Hepatic stellate cell (primary cell): ENCODE measurements around the gene FAM32A.
"Not testable (repeated sequence)": the region's sequence is repeated elsewhere in the genome, so short reads cannot be mapped to it uniquely, and the experiment has no call there.

ENCODE experiments used
- DNase-seq: peaks from one replicate; pipeline ENCODE4 v3.0.0; 2011; ENCODE audit warnings: low spot score

FAM32A gene

DNA sequence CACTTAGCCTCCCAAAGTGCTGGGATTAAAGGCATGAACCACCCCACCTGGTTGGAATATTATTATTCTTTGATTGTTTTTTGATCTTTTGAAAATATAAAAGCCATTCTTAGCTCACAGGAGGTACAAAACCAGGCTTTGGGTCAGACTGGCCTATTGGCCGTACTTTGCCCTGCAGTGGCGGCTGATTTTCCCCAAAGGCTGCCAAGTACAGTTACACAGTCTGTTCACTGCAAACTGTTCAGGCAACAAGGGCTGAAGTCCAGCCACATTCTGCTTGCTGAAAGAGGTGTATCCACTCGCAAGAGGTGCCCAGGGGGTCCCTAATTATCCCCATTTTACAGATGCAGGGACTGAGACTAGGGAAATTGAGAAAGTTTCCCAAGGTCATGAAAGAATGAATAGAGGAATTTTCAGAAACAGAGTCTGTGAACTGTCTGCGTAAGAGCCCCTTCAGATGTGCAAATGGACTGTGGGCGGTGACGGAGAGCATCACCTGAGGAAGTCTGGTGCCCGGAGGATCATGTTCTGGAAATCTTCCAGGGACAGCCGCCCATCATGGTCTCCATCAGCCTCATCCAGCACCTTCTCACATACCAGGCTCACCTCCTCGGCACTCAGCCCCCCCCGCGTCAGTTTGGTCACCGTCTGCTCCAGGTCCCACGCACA, 20.9 kb upstream of the FAM32A start:
- no peak for DNase-seq

DNA sequence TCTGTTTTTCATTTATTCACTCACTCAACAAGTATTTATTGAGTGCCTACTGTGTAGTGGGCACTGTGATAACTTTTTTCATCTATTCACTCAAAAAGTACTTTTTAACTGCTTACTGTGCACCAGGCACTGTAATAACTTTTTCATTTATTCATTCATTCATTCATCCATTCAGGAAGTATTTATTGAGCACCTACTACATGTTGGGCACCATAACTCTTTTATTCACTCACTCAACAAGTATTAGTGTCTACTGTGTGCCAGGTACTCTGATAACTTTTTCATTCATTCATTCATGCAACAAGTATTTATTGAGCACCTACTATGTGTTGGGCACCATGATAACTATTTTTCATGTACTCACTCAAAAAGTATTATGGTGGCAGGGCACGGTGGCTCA, 18.8 kb upstream of the FAM32A start:
- DNase-seq, result no peak

DNA sequence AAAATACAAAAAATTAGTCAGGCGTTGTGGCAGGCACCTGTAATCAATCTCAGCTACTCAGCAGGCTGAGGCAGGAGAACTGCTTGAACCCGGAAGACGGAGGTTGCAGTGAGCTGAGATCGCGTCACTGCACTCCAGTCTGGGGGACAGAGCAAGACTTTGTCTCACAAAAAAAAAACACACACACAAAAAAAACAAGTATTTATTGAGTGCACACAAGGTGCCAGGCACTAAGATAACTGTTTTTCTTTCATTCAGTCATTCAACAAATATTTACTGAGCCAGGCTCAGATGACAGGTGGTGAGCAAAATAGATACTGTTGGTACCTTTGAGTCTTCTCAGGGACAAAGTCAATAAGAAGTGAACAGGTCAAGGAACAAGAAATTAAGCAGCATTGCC, 18.2 kb upstream of the FAM32A start:
- no peak for DNase-seq

DNA sequence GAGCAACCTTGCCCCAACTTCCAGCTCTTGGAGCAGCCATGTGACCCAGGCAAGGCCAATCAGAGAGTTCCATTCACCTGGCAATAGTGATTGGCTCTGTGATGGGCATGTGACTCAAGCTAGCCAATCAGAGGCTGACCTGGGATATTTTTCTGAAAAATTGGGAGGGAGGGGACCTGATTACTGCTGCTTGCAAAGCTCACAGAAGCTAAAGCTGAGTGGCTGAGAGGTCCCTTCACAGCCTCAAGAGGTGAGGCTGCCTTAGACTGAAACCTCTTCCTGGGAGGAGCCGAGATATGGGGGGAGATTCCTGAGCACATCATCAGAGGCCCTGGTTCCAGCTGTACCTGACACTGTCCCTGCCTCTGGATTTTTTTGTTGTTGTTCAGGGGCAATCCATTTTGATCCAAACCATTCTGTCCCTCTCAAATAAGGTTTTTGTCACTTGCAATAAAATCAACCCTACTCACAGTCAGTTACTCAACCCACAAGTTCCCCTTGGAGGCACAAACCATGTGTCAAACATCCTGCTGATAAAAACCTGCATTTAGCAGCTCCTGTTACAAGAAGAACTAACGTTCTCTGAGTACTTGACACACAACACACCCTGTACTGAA, 16.6 kb upstream of the FAM32A start:
- DNase-seq, result no peak

DNA sequence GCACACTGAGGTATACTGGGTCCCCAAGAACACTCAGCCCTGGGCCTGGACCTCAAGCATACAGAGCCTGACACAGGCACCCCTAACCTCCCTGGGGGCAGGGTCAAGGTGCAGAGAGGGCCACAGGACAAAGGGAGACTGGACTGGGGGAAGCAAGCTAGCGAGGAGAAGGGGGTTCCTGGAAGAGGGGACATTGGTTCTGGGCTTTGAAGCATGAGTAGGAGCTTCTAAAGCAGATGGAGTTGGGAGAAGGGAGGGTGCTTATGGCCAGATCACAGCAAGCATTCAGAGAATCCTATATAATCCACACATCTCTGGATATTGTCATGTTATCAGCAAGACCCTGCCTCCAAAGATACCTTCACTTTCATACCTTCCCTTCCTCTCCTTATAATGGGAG, 15.1 kb upstream of the FAM32A start:
- no peak for DNase-seq

DNA sequence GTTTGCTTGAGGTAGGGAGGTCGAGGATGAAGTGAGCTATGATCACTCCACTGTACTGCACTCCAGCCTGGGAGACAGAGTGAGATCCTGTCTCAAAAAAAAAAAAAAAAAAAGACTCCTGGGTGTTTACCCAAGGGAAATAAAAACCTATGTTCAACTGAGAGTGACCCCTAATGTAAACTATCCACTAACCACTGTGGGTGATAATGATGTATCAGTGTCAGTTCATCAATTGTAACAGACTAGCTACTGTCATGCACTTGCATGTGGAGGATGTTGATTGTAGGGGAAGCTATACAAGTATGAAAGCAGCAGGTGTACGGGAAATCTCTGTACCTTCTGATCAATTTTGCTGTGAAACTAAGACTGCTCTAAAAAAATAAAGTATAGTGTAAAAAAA, 9.3 kb upstream of the FAM32A start:
- DNase-seq, result no peak

DNA sequence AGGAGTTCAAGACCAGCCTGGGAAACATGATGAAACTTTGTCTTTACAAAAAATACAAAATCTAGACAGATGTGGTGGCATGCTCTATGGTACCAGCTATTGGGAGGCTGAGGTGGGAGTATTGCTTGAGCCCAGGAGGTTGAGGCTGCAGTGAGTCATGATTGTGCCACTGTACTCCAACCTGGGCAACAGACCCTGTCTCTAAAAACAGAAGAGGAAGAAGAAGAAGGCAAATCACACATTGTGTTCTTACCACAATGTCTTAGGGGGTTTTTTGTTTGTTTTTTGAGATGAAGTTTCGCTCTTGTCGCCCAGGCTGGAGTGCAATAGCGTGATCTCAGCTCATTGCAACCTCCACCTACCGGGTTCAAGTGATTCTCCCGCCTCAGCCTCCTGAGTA, 6.3 kb upstream of the FAM32A start:
- not testable (repeated sequence) for DNase-seq

DNA sequence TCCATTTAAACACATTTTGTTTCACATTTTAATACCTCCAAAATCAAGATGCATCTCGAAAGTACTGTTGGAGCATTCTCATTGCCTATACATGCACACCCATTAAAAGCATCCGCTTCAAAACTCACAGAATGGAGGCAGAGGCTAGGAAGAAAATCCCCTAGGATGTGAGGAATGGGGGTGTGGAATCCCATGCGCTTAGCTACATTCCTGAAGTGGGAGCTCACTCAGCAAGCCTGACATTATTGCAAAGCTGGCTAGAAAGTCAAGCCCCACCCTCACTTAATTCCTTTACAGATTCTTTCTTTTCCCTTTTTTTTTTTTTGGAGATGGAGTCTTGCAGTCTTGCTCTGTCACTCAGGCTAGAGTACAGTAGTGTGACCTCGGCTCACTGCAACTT, 4.6 kb upstream of the FAM32A start:
- DNase-seq, result peak; percentile 92

DNA sequence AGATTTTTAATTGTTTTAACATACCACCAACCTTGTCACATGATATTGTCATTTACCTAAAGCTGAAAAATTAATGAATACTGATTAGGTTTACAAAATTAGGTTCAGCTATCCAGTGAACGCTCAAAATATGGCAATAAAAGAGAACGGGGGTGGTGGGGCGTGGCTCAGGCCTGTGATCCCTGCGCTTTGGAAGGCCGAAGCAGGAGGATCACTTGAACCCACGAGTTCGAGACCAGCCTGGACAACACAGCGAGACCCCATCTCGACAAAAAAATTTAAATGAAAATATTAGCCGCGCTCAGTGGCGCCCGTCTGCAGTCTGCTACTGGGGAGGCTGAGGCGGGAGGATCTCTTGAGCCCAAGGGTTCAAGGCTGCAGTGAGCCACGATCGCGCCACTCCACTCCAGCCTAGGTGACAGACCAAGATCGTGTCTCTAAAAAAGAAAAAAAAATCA, 516 bp upstream of the FAM32A start:
- DNase-seq, result no peak

DNA sequence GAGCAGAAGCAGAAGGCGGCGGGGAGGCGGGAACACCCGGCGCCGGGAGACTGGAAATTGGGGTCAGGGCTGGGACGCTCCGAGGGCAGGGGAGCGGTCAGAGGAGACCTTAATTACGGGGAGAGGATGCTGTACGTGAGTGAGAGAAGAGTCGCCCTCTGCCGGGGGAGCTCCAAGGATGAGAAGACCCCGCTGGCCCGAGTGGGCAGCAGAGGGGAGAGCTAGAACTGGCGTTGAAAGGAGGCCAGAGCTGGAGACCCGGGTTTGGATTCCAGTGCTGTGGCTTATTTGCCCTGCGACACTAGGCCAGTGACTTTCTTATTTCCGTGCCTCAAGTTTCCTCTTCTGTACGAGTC, 536 bp downstream of the FAM32A start:
- peak; percentile 50 for DNase-seq

DNA sequence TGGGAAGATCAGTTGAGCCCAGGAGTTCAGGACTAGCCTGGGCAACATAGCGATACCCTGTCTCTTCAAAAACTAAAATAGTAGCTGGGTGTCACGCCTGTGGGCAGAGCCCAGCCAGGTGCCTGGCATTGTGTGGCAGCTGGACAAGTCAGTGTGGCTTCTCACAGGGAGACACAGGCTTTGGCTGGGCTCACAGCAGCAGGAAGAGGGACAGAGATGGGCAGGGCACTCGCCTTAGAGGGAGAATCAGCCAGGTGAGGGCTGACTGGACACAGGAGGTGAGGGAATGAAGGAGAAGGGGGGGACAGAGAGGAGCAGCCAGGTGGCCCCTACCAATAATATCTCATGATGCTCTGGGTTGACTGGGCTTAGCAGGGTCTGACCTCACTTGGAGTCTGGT, 3.3 kb downstream of the FAM32A start:
- no peak for DNase-seq

DNA sequence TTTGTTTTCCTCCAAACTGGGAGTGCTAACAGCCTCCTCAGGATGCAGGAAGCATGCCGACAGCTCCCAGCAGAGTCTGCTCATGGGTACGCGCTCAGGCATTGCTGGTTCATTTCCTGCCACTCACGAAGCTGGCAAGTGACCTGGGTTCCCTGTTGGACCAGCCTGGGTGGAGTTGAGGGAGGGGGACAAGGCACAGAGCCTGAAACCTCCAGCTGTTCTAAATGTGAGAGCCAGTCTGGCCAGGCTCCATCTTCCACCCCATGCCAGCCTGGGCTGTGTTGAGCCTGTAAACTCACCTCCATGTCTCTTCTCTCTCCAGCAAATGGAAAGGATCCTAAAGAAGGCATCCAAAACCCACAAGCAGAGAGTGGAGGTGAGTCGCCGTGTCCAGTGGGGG, 5.0 kb downstream of the FAM32A start:
- DNase-seq, result no peak

DNA sequence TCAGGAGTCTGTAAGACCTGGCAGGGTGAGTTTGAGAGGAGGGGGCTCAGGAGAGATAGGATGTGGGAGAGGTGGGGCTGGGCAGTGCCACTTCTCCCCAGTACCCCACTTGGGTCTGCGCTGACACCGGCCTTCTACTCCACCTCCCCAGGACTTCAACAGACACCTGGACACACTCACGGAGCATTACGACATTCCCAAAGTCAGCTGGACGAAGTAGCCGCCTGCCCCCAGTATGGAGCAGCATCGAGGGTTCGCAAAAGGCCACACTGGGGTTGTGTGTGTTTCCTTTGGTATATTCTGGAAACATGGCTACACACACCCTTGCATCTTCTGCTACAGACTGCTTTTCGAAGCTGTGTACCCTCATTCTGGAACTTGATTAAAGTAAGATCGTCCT, 5.5 kb downstream of the FAM32A start:
- DNase-seq, result no peak

DNA sequence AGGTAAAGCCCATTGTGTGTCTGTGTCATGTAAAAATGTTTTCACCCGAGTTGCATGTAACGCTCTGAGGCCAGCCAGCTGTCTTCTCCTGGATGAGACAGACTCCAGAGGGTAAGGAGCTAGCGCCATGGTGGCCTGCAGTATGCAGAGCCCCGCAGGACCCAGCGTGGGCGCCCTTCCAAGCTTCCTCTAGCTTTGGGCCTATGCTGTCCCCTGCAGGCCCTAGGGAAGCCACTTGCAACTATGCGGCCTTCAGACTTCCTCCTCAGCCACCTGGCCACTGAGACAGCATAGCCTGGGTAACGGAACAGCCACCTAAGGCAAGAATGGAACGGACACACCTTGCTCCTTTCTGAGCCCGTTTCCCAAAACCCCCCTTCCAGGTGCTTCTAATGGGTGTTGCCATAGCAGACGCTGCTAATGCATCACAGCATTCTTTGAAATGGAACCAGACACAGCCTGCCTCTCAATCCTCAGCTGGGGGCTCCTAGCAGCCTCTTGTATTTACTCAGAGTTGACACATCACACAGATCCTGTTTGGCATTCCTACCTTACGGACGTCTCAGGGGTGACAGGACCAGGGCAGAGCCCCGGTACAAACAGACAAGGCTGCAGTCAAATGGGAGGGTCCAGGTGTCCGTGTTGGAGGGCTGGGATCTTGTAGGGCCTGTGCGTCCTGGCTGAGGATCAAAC, 6.2 kb downstream of the FAM32A start:
- no peak for DNase-seq

DNA sequence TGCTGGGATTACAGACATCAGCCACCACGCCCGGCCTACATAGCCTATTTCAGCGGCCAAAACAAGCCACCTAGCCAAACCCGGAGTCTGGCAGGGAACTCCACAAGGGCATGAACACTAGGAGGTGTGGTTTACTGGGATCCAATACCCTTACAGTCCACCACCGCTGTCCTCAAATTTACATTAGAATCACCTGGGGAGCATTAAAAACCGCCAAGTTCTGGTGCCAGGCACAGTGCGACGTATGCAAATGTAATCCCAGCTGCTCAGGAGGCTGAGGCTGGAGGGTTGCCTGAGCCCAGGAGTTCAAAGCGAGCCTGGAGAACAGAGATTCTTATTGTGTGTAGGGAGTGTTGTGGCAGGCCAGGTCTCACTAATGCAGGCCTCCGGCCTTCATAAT, 8.3 kb downstream of the FAM32A start:
- no peak for DNase-seq

DNA sequence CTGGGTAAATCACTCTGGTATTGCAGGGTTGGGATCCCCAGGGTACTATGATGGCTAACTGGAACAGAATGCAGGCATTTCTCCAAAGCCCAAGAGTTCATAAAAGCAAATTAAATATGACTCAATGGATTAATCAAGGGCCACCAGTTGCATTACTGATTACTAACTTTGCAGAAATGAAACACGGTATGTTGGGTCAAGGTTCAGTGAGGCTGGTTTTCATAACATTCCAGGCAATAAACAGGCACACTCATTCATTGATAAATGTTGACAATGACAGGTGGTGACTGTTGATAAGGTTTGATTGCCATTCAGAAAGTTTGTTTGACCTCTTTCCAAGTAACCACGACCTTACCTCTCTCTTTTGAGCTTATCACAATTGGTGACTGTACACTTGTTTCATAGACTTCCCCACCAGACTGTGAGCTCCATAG, 12.0 kb downstream of the FAM32A start:
- DNase-seq, result peak; percentile 74

DNA sequence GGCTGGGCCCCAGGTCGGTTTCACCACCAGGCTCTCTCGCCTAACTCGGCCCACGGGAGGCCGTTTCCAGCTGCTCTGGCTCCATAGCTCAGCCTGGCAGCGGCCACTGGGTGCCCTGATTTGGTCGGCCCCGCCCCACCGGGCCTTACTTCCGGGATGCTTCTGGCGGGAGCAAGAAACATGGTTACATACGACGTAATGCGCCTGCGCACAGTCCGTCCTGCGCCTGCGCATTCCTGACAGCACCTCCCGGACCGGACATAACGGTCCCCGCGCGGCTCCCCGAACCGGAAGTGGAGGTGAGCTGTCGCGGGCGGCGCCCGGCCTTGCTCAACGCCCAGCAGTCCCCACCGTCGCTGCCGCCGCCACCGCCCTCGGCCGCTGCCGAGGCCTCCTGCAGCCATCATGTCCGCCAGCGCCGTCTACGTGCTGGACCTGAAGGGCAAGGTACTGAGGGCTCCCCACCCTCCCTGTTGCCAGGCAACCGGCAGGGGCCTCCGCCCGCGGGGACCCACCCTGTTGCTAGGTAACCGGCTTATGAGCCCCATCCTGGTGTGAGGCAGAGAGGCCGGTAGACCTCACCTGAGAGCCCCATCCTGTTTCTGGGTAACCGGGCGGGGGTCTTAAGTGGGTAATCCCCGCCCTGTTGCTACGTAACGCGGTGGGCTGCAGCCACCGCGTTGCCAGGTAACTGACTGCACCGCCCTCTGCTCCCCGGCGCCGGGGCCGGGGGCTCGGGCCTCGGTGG, 12.6 kb downstream of the FAM32A start, which contains the start of gene AP1M1:
AP1M1 (plus strand) TSS at position 290 of the 748 bp plus-strand sequence; CDS start at position 406, 116 bp downstream.
- DNase-seq, result peak; percentile 99

DNA sequence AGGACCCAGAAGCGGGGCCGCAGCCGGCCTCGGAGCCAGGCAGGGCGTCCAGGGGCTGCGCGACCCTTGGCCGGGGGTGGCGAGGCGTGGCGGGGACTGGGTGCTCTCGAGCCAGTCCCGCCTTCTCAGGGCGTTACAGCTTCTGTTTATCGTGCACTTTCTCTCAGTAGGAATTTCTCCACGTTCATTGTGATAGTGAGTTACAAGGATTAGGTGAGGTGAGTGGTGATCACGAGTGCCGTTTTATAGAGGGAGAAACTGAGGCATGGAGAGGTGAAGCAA, 13.1 kb downstream of the FAM32A start:
- DNase-seq, result no peak

DNA sequence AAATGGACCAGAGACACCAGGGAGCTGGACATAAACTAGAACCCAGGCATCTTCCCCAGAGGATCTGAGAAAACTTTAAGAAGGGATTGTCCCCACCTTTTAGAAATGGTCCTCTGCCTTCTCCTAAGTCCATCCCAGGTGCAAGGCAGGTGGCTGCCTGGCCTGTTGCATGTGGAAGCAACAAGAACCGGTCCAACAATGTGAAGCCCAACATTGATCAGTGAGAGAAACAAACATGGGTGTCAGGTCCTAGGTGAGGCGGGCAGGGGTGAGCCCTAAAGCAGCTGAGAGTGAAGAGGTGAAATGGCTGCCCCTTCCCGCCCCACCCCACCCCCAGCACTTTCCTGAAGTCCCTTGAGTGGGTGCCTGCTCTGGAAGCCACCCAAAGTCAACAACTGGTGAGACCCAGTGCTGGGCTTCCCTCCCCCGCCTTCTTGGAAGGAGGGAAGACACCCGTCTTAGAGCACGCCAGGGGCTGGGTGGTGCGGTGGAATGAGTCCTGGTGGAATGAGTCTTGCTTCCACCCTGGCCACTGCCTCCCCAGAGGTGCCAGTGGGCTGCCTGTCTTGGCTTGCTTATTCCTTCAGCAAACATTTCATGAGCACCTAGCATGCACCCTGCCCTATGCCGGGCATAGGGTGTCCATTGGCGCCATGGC, 14.2 kb downstream of the FAM32A start:
- no peak for DNase-seq

DNA sequence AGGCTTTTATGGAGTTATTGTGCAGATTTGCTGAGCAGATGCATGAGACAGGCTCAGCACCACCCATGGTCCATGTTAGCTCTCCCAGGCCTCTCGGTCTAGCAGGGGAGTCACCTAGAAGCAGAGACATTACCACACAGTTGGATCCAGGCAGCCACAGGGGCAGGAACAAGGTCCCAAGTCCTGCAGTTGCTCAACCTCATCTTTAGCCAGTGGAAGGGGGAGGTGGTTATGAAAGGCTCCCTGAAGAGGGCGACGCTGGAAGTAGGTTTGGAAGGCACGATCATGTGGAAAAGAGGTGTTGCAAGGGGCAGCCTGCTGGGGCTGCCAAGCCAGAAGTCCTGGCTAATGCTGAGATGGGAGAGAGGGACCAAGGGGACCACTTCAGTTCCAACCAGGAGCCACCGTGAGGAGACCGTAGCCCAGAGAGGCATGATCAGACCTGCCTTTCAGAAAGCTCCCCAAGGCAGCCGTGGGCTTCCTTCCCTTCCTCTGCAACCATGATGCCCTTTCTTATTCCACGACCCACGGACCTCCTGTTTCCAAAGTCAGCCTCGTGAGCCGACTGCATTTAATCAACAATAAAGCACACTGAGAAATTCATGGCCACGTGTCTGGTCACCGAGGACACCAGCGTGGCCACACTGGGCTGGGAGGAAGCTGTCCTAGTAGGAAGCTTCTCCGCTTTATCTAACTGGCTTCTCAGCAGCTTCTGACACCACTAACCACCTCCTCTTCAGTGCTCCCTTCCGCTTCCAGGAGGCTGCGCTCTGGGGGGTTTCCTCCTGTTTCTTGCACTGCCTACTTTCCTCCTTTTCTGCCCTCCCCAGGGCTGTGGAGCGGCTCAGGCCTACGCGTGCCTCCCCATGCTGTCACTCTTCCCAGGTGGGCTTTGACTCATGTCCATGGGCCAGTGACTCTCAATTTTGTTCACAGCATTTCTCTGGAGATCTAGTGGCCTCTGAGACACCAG, 15.1 kb downstream of the FAM32A start:
- peak; percentile 34 for DNase-seq

DNA sequence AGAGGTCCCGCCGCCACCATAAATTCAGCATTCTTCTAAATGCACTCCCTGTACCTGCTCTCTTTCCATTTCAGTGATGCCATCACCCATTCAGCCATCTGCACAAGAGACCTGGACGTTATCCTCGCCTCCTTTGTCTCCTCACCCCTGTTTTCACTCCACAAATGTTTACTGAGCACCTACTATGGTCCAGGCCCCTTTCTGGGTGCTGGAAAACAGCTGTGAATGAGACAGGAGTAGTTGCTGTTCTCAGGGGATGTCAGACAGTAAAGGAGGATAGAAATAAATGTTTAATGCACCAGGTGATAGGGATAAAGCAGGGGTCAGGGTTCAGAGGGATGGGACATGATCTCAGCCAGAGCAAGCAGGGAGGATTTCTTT, 15.8 kb downstream of the FAM32A start:
- DNase-seq, result no peak
